Right lobe of liver (tissue), 4 donors: ENCODE data around the gene SLC35G2.

ENCODE experiments used
- POLR2A ChIP-seq: fragments of 450-650 bp; IDR thresholded peaks from one replicate; pipeline ENCODE4 v1.6.1; 2017; ENCODE audit warnings: antibody characterized with exemption, mild to moderate bottlenecking
- TF ChIP-seq, protein P1 (sequence below), 4 donors: fragments of 200-600 bp in 3 of 4; fragments of 450-650 bp in 1 of 4; IDR thresholded peaks; one replicate each; pipeline versions ENCODE4 v1.5.1 to v1.8.0; 2016 to 2022; ENCODE audit warnings: antibody characterized with exemption in 4 of 4, mild to moderate bottlenecking in 2 of 4
- donor health status: DM: no; HTN: no; CAD: no.
- donor health status: DM: no; HTN: no; CAD: no.
- donor health status: DM: no; HTN: yes; CAD: no.

DNA sequence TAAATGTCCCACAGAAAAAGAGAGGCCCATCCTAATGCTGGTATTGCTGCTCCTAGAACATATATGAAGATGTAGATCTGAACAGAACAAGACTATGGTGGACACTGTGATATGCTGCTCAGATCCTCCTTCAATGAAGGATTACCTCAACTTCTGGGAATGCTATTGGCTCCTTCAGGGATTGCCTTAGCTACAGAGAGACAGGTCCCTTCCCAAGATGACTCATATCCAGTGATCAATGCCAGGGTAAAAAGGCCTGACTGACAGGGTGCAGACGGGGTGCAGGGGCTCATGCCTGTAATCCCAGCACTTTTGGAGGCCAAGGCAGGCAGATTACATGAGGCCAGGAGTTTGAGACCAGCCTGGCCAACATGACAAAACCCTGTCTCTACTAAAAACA, 46.2 kb upstream of the SLC35G2 start:
- TF ChIP-seq POLR2A = no peak
- TF ChIP-seq, protein P1, sequence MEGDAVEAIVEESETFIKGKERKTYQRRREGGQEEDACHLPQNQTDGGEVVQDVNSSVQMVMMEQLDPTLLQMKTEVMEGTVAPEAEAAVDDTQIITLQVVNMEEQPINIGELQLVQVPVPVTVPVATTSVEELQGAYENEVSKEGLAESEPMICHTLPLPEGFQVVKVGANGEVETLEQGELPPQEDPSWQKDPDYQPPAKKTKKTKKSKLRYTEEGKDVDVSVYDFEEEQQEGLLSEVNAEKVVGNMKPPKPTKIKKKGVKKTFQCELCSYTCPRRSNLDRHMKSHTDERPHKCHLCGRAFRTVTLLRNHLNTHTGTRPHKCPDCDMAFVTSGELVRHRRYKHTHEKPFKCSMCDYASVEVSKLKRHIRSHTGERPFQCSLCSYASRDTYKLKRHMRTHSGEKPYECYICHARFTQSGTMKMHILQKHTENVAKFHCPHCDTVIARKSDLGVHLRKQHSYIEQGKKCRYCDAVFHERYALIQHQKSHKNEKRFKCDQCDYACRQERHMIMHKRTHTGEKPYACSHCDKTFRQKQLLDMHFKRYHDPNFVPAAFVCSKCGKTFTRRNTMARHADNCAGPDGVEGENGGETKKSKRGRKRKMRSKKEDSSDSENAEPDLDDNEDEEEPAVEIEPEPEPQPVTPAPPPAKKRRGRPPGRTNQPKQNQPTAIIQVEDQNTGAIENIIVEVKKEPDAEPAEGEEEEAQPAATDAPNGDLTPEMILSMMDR (IDR thresholded peaks at IDR 0.05) = no peak
